Panc1 (cell line): Measurements from ENCODE around the gene C17orf100. TPM values are rescaled to one million over a fixed set of nuclear protein-coding genes. Genes with fewer than 3 reads are reported as not detected.
"Not testable (repeated sequence)": the region's sequence is repeated elsewhere in the genome, so short reads cannot be mapped to it uniquely, and the experiment has no call there.

Source experiments
- ATAC-seq: fragments of 200-7000 bp; cut with Tn5 transposase; 2 replicates; pipeline ENCODE4 v1.9.1; 2020; ENCODE audit warnings: mild to moderate bottlenecking, moderate library complexity
- BruUV-seq: library from RNA; stranded (reverse); fragments of 400-500 nt; replicated peaks from 2 replicates; lab custom pipeline; 2021; lab: Mats Ljungman, UMichigan
- CTCF ChIA-PET: fragments of 300-600 bp; sonication (Branson Sonifier 250); formaldehyde crosslinking; loops from one replicate; lab custom pipeline; 2022; ENCODE audit warnings: antibody characterized with exemption; lab: Charles Lee
- POLR2A ChIA-PET: fragments of 300-600 bp; sonication (Branson Sonifier 250); formaldehyde crosslinking; loops from one replicate; lab custom pipeline; 2022; ENCODE audit warnings: antibody characterized with exemption; lab: Charles Lee
- DNase-seq: peaks from one replicate; pipeline ENCODE4 v3.0.0-alpha.2; 2010; ENCODE audit warnings: low read depth, low spot score
- H3K27ac ChIP-seq: 2 replicates; pipeline ENCODE4 v1.5.1; 2011; ENCODE audit warnings: mild to moderate bottlenecking, low read length, inconsistent platforms
- H3K27me3 ChIP-seq: fragments of 200-500 bp; sonication (Bioruptor generic); 2 replicates; pipeline ENCODE4 v1.6.0; 2014; ENCODE audit warnings: low read length, inconsistent platforms; ENCODE audit not compliant: control insufficient read depth, insufficient read depth
- H3K36me3 ChIP-seq: fragments of 200-500 bp; sonication (Bioruptor generic); 2 replicates; pipeline ENCODE4 v1.5.1; 2014; ENCODE audit warnings: inconsistent platforms, mild to moderate bottlenecking, low read length, moderate library complexity; ENCODE audit not compliant: control insufficient read depth, insufficient read depth
- H3K4me1 ChIP-seq: 2 replicates; pipeline ENCODE4 v1.5.1; 2011; ENCODE audit warnings: inconsistent platforms, mild to moderate bottlenecking, low read length, moderate library complexity; ENCODE audit not compliant: control insufficient read depth, insufficient read depth
- H3K4me3 ChIP-seq, 2 experiments: 2 replicates each; pipeline ENCODE4 v1.5.1; 2011 to 2012; ENCODE audit warnings: low read depth in 2 of 2, low read length in 2 of 2, mild to moderate bottlenecking in 2 of 2, inconsistent platforms in 1 of 2, moderate library complexity in 1 of 2
- H3K9me3 ChIP-seq: fragments of 200-500 bp; sonication (Bioruptor generic); 2 replicates; pipeline ENCODE4 v1.5.1; 2014; ENCODE audit warnings: low read depth, mild to moderate bottlenecking, inconsistent platforms, low read length, moderate library complexity; ENCODE audit not compliant: control insufficient read depth, insufficient read depth
- POLR2AphosphoS5 ChIP-seq: IDR thresholded peaks from 2 replicates; pipeline ENCODE4 v1.6.1; 2012; ENCODE audit warnings: mild to moderate bottlenecking, low read depth, low read length, moderate library complexity
- SIN3A ChIP-seq: IDR thresholded peaks from 2 replicates; pipeline ENCODE4 v1.6.1; 2012; ENCODE audit warnings: low read depth, mild to moderate bottlenecking, low read length, moderate library complexity, borderline replicate concordance; ENCODE audit not compliant: insufficient read depth
- TCF7L2 ChIP-seq: IDR thresholded peaks from 2 replicates; pipeline ENCODE4 v1.6.1; 2011; ENCODE audit warnings: mild to moderate bottlenecking, low read depth, low read length, inconsistent platforms
- in situ Hi-C: cut with HindIII; loops from 2 replicates; pipeline ENCODE4 v1.10.0; 2016; ENCODE audit warnings: low sequenced_read_pairs, low pct_unique_long_range_greater_than_20kb
- intact Hi-C: fragments of 100-400 bp; cut with micrococcal nuclease; formaldehyde crosslinking; loops from one replicate; pipeline ENCODE4 v1.10.0; 2022; ENCODE audit not compliant: unreplicated experiment
- total RNA-seq: library from RNA; stranded (reverse); gene quantifications from one replicate; pipeline ENCODE4 v1.2.1, GENCODE V29; 2021; ENCODE audit not compliant: unreplicated experiment
- TF ChIP-seq, protein P1 (sequence below): fragments of 450-650 bp; IDR thresholded peaks from 2 replicates; pipeline ENCODE4 v1.5.1; 2017; ENCODE audit warnings: mild to moderate bottlenecking
- TF ChIP-seq, protein P2 (sequence below), 2 experiments: IDR thresholded peaks; 2 replicates each; pipeline ENCODE4 v1.6.1; 2011 to 2012; ENCODE audit warnings: low read depth in 2 of 2, control low read depth in 1 of 2, low read length in 1 of 2, mild to moderate bottlenecking in 1 of 2, moderate library complexity in 1 of 2; ENCODE audit not compliant: insufficient read depth in 1 of 2

Gene C17orf100
- total RNA-seq, 1 experiment from 2014 or later = 2.8 TPM

DNA sequence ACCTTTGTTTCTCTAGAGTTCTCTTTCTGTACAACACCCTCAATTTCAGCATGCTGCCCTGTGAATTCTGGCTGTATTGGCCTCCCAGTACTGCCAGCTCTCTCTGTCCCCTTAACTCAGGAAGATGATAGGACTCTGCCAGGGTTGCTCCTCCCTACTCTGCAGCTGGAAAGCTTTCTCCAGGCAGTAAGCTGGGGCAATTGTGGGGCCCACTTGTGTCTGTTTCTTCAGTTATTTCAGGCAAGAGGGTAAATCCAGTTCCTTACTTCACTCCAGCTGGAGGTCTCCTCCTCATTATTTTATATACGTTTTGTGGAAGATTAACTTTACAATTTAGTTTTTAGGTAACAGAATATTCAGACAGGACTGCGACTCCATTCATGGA, 9.9 kb downstream of the C17orf100 start:
- H3K36me3 ChIP-seq = no peaks in the 10 kb centered on the region
- BruUV-seq = no TSS peak
- DNase-seq (no peak), ATAC-seq (no peak)
- no peak overlapping the region for H3K4me3 ChIP-seq
- no peaks in the 10 kb centered on the region for H3K4me1 ChIP-seq
- CTCF ChIA-PET = interaction anchor here (0.6 kb wide), 1 partner anchor 55 kb away, joined by 7 read pairs; no protein-coding TSS in a partner anchor
- intact Hi-C loops = no loop called here
- no peaks in the 10 kb centered on the region for H3K9me3 ChIP-seq
- H3K27me3 ChIP-seq = peaks cover 3% of the 10 kb centered on the region; the same call in 1 of the 2 replicates
- TF ChIP-seq SIN3A (no peak), POLR2AphosphoS5 (no peak), TCF7L2 (no peak)
- TF ChIP-seq, protein P1, sequence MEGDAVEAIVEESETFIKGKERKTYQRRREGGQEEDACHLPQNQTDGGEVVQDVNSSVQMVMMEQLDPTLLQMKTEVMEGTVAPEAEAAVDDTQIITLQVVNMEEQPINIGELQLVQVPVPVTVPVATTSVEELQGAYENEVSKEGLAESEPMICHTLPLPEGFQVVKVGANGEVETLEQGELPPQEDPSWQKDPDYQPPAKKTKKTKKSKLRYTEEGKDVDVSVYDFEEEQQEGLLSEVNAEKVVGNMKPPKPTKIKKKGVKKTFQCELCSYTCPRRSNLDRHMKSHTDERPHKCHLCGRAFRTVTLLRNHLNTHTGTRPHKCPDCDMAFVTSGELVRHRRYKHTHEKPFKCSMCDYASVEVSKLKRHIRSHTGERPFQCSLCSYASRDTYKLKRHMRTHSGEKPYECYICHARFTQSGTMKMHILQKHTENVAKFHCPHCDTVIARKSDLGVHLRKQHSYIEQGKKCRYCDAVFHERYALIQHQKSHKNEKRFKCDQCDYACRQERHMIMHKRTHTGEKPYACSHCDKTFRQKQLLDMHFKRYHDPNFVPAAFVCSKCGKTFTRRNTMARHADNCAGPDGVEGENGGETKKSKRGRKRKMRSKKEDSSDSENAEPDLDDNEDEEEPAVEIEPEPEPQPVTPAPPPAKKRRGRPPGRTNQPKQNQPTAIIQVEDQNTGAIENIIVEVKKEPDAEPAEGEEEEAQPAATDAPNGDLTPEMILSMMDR = no peak
- TF ChIP-seq, protein P2, sequence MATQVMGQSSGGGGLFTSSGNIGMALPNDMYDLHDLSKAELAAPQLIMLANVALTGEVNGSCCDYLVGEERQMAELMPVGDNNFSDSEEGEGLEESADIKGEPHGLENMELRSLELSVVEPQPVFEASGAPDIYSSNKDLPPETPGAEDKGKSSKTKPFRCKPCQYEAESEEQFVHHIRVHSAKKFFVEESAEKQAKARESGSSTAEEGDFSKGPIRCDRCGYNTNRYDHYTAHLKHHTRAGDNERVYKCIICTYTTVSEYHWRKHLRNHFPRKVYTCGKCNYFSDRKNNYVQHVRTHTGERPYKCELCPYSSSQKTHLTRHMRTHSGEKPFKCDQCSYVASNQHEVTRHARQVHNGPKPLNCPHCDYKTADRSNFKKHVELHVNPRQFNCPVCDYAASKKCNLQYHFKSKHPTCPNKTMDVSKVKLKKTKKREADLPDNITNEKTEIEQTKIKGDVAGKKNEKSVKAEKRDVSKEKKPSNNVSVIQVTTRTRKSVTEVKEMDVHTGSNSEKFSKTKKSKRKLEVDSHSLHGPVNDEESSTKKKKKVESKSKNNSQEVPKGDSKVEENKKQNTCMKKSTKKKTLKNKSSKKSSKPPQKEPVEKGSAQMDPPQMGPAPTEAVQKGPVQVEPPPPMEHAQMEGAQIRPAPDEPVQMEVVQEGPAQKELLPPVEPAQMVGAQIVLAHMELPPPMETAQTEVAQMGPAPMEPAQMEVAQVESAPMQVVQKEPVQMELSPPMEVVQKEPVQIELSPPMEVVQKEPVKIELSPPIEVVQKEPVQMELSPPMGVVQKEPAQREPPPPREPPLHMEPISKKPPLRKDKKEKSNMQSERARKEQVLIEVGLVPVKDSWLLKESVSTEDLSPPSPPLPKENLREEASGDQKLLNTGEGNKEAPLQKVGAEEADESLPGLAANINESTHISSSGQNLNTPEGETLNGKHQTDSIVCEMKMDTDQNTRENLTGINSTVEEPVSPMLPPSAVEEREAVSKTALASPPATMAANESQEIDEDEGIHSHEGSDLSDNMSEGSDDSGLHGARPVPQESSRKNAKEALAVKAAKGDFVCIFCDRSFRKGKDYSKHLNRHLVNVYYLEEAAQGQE (IDR thresholded peaks at IDR 0.05; ENCODE audit: insufficient read depth in 1 of 2, low read depth in 2 of 2, low read length in 1 of 2) = no peak
- no peak overlapping the region for H3K27ac ChIP-seq
- POLR2A ChIA-PET = no interaction called here
- in situ Hi-C loops = no loop called here

DNA sequence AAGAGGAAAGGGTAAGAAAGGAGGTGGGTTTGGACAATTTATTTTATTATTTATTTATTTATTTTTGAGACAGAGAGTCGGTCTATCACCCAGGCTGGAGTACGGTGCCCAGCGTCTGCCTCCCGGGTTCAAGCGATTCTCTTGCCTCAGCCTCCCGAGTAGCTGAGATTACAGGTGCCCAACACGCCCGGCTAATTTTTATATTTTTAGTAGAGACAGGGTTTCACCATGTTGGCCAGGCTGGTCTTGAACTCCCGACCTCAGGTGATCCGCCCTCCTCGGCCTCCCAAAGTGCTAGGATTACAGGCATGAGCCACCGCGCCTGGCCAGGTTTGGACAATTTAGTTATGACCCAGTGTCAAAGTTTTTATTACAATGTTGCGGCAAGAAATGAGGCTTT, 11.6 kb downstream of the C17orf100 start:
- H3K4me1 ChIP-seq, POLR2A ChIA-PET, H3K27me3 ChIP-seq, BruUV-seq, intact Hi-C loops, CTCF ChIA-PET, H3K36me3 ChIP-seq, ATAC-seq, in situ Hi-C loops, H3K9me3 ChIP-seq, DNase-seq, H3K4me3 ChIP-seq, H3K27ac ChIP-seq: not testable (repeated sequence)

DNA sequence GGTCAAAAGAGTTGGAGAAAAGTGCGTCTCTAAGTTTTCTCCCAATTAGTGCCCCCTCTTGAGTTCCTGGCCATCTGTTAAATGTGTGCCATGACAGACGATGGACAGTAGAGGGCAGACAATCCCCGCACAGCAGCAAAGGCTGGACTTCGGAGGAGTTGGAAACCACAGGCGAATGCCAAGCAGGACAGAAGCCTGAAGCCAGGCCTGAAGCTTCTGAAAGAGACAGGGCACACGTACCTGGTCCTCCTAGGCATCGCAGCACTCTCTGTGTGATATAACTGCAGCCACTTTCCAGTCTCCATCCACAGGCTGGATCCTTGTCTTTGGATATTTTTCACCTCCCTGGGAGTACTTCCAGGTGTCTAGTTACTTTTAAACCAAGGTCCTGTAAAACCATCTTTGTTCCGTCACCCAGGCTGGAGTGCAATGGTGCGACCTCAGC, 14.5 kb downstream of the C17orf100 start:
- Histone ChIP-seq H3K4me3 (no peak overlapping the region), H3K36me3 (no peaks in the 10 kb centered on the region), H3K27me3 (peaks cover 3% of the 10 kb centered on the region; the same call in 1 of the 2 replicates), H3K27ac (no peak overlapping the region), H3K4me1 (no peaks in the 10 kb centered on the region), H3K9me3 (no peaks in the 10 kb centered on the region)
- in situ Hi-C loops (no loop called here), intact Hi-C loops (loop anchor here (1.0 kb wide), 1 partner anchor 134 kb away; no protein-coding TSS in a partner anchor)
- no peak for TF ChIP-seq SIN3A
- TF ChIP-seq, protein P2 (IDR thresholded peaks at IDR 0.05; ENCODE audit: insufficient read depth in 1 of 2, low read depth in 2 of 2, low read length in 1 of 2) = no peak
- TF ChIP-seq, protein P1 = peak; percentile 92
- no peak for TF ChIP-seq POLR2AphosphoS5
- peak; percentile 93 for ATAC-seq
- POLR2A ChIA-PET = no interaction called here
- DNase-seq = no peak
- CTCF ChIA-PET = interaction anchor here (0.6 kb wide), 1 partner anchor 158 kb away, joined by 3 read pairs; no protein-coding TSS in a partner anchor
- no TSS peak for BruUV-seq
